Kidney epithelial cell (primary cell): ENCODE measurements around the gene ZBED4. TPM values are rescaled to one million over a fixed set of nuclear protein-coding genes. Genes with fewer than 3 reads are reported as not detected.

ENCODE experiments used
- DNase-seq: peaks from one replicate; pipeline ENCODE4 v3.0.0-alpha.2; 2010; ENCODE audit warnings: low read depth
- H3K27me3 ChIP-seq: 2 replicates; pipeline ENCODE4 v1.6.0; 2011; ENCODE audit warnings: low read length; ENCODE audit not compliant: control insufficient read depth, insufficient read depth
- H3K36me3 ChIP-seq: 2 replicates; pipeline ENCODE4 v1.5.1; 2011; ENCODE audit warnings: low read length; ENCODE audit not compliant: control insufficient read depth, insufficient read depth
- H3K4me3 ChIP-seq: 2 replicates; pipeline ENCODE4 v1.5.1; 2011; ENCODE audit warnings: low read depth, mild to moderate bottlenecking, control low read depth, low read length
- CTCF ChIP-seq: IDR thresholded peaks from 2 replicates; pipeline ENCODE4 v1.5.1; 2011; ENCODE audit warnings: mild to moderate bottlenecking, moderate library complexity, low read length, control low read depth, inconsistent platforms; ENCODE audit not compliant: insufficient read depth, poor library complexity, severe bottlenecking
- total RNA-seq: library from RNA; depleted of rRNA; stranded (reverse); fragments of >200 nt; gene quantifications from 2 replicates; pipeline ENCODE4 v1.2.3, GENCODE V29; 2015

Gene ZBED4
- 28.8 and 34.4 TPM in 2 replicates for total RNA-seq

DNA sequence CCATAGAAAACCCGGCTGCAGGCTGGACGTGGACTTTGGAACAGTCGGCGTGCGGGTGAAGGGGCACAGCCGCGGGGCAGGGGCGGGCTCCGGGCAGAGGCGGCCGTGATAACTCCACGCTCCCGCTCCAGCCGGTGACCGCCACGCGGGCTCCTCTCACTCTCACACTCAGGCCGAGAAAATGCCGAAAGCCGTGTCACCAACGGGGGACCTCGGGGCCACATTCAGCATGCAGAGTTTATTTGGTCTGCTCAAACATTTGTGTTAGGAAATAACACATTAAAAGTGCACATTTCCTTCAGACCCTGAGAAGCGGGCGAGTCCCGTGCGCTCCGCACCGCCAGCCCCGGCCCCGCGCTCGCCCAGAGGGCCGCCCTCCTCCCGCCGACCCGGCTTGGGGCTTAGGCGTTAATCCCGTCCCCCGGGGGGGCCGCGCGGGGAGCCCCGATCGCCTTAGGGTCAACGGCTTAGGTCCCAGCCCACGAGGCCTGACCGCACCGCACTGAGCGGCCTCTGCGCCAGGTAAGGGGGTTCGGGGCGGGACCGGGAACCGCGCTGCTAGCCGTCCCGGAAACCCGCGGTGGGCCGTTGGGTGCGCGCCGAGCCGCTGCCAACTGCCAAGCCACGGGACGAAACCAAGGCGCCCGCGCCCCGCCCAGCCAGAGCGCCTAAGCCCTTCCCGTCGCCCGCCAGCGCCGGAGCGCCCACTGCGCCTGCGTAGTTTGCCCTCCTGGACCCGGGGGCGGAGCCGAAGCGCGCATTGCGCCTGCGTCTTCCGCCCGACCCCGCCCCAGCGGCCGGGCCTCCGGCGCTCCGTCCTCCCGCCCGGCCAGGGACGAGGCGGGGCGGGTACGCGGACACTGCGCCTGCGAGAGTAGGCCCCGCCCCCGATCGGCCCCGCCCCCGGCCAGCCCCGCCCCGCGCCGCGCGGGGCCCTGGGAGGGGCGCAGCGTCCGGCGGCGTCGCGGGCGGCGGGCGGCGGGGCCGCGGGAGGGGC lies at the start of gene ZBED4:
ZBED4 (plus strand) TSS at position 947 of the 997 bp plus-strand sequence. CDS start 29,819 bp downstream, outside the sequence.
- H3K36me3 ChIP-seq = no peaks in the 10 kb centered on the region
- H3K4me3 ChIP-seq = peak within 1 kb of the TSS; percentile 77
- peaks cover 26% of the 10 kb centered on the region for H3K27me3 ChIP-seq
- TF ChIP-seq CTCF = no peak
- peak; percentile 63 for DNase-seq

- no peak for TF ChIP-seq CTCF
- no peaks in the 10 kb centered on the region for H3K36me3 ChIP-seq
- H3K27me3 ChIP-seq = no peaks in the 10 kb centered on the region
- no peak for DNase-seq
- no peak overlapping the region for H3K4me3 ChIP-seq
These were observed 46.5 kb upstream of the ZBED4 start for GRCh38 chr22:49807129-49807528.

- Histone ChIP-seq H3K4me3 (no peak overlapping the region), H3K36me3 (no peaks in the 10 kb centered on the region), H3K27me3 (no peaks in the 10 kb centered on the region)
- no peak for TF ChIP-seq CTCF
- DNase-seq = no peak
These were observed 45.6 kb upstream of the ZBED4 start for GRCh38 chr22:49807780-49808708.

- no peak for TF ChIP-seq CTCF
- DNase-seq = no peak
- Histone ChIP-seq H3K36me3 (no peaks in the 10 kb centered on the region), H3K4me3 (no peak overlapping the region), H3K27me3 (no peaks in the 10 kb centered on the region)
These were observed 43.2 kb upstream of the ZBED4 start for GRCh38 chr22:49810363-49811019.

GRCh38 chr22:49811020-49811791 lies 42.4 kb upstream of the ZBED4 start:
- Histone ChIP-seq H3K36me3 (no peaks in the 10 kb centered on the region), H3K27me3 (no peaks in the 10 kb centered on the region), H3K4me3 (no peak overlapping the region)
- DNase-seq = no peak
- no peak for TF ChIP-seq CTCF
